H1 (cell line): ENCODE results near the gene NDUFS7.

Source experiments
- CHD1 ChIP-seq: IDR thresholded peaks from 2 replicates; pipeline ENCODE4 v1.6.1; 2012; ENCODE audit warnings: low read depth, low read length, improper control_type of control experiment
- EGR1 ChIP-seq: IDR thresholded peaks from 2 replicates; pipeline ENCODE4 v1.6.1; 2011; ENCODE audit warnings: low read depth, low read length, borderline replicate concordance
- GABPA ChIP-seq: IDR thresholded peaks from 2 replicates; pipeline ENCODE4 v1.6.1; 2011; ENCODE audit warnings: mild to moderate bottlenecking, low read length, moderate library complexity, borderline replicate concordance; ENCODE audit not compliant: insufficient read depth
- KDM5A ChIP-seq: fragments of 200-600 bp; IDR thresholded peaks from 2 replicates; pipeline ENCODE4 v1.7.1; 2012; ENCODE audit warnings: mild to moderate bottlenecking, low read length, inconsistent platforms, mixed read lengths
- NRF1 ChIP-seq: IDR thresholded peaks from 2 replicates; pipeline ENCODE4 v1.6.1; 2011; ENCODE audit warnings: mild to moderate bottlenecking, low read depth, low read length, improper control_type of control experiment
- POLR2A ChIP-seq, 2 experiments: IDR thresholded peaks; 1 replicate in 1 of 2; 2 replicates in 1 of 2; pipeline ENCODE4 v1.6.1; 2011; ENCODE audit warnings: low read depth in 2 of 2, low read length in 2 of 2, mild to moderate bottlenecking in 2 of 2; ENCODE audit errors: control extremely low read depth in 1 of 2
- POLR2AphosphoS5 ChIP-seq: IDR thresholded peaks from 2 replicates; pipeline ENCODE4 v1.6.1; 2011; ENCODE audit warnings: low read depth, low read length
- SUZ12 ChIP-seq: fragments of 200-600 bp; sonication (generic); IDR thresholded peaks from 2 replicates; pipeline ENCODE4 v1.6.1; 2012; ENCODE audit warnings: mild to moderate bottlenecking, inconsistent platforms, low read length, moderate library complexity, mixed read lengths
- TAF7 ChIP-seq: optimal IDR thresholded peaks from 2 replicates; pipeline ENCODE3; 2011; ENCODE audit warnings: low read depth, mild to moderate bottlenecking, inconsistent platforms, low read length, moderate library complexity, borderline replicate concordance
- TEAD4 ChIP-seq: IDR thresholded peaks from 2 replicates; pipeline ENCODE4 v1.6.1; 2012; ENCODE audit warnings: low read depth, low read length, inconsistent platforms, mixed read lengths
- ZNF274 ChIP-seq: IDR thresholded peaks from 2 replicates; pipeline ENCODE4 v1.7.0; 2012; ENCODE audit warnings: low read length, borderline replicate concordance; ENCODE audit errors: extremely low read depth
- TF ChIP-seq, protein P1 (sequence below), 3 experiments: IDR thresholded peaks; 1 replicate in 2 of 3; 2 replicates in 1 of 3; pipeline versions ENCODE4 v1.5.1 to v1.6.1; 2011; ENCODE audit warnings: low read length in 3 of 3, mild to moderate bottlenecking in 3 of 3, inconsistent platforms in 2 of 3, low read depth in 1 of 3, moderate library complexity in 1 of 3; ENCODE audit not compliant: insufficient read depth in 1 of 3; ENCODE audit errors: control extremely low read depth in 1 of 3

DNA sequence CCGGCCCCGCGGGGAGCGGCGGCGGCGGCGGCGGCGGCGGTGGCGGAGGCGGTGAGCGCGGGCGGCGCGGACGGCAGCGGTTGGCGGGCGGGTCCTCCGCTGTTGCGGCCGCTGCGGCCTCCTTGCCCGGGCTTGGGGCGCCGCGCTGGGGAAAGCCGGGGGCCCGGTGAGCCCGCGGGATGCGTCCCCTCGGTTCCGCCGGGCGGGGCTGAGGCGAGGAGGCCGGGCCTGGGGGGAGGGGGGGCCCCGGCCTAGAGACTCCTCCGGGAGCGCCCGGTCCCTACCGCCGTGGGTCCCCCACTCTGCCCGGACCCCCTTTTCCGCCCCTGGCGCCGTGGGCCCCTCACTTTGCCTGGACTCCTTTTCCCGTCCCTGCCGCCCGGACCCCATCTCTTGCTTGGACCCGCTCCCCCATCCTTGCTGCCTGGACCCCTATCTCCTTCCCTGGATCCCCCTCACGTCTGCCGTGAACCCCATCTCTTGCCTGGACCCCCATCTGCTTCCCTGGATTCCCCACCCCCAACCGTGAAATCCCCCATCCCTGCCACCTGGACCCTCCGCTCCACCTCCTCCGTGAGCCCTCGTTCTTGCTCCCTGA is 28.6 kb upstream of the NDUFS7 start:
- TF ChIP-seq EGR1 (no peak), KDM5A (no peak), TAF7 (no peak), POLR2A (IDR thresholded peaks at IDR 0.05; ENCODE audit: control extremely low read depth in 1 of 2, low read depth in 2 of 2, low read length in 2 of 2) (no peak), CHD1 (no peak), ZNF274 (no peak), POLR2AphosphoS5 (no peak), TEAD4 (no peak), NRF1 (no peak), GABPA (no peak), SUZ12 (no peak)
- TF ChIP-seq, protein P1, sequence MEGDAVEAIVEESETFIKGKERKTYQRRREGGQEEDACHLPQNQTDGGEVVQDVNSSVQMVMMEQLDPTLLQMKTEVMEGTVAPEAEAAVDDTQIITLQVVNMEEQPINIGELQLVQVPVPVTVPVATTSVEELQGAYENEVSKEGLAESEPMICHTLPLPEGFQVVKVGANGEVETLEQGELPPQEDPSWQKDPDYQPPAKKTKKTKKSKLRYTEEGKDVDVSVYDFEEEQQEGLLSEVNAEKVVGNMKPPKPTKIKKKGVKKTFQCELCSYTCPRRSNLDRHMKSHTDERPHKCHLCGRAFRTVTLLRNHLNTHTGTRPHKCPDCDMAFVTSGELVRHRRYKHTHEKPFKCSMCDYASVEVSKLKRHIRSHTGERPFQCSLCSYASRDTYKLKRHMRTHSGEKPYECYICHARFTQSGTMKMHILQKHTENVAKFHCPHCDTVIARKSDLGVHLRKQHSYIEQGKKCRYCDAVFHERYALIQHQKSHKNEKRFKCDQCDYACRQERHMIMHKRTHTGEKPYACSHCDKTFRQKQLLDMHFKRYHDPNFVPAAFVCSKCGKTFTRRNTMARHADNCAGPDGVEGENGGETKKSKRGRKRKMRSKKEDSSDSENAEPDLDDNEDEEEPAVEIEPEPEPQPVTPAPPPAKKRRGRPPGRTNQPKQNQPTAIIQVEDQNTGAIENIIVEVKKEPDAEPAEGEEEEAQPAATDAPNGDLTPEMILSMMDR (IDR thresholded peaks at IDR 0.05; ENCODE audit: control extremely low read depth in 1 of 3, insufficient read depth in 1 of 3, low read depth in 1 of 3, low read length in 3 of 3) = no peak
